Measurements from ENCODE around the gene GAPVD1.

DNA sequence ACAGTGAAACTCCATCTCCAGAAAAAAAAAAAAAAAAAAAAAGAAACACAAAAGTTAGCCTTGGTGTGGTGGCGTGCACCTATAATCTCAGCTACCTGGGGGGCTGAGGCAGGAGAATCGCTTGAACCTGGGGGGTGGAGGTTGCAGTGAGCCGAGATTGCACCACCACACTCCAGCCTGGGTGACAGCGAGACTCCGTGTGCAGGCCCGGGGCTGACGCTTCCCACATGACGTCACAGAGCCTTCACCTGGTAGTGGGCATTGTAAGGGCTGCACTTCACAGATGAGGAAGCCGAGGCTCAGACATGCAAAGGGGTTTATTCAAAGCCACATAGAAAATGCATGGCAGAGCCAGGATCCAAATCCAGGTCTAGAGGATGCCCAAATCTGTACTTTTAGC is 114.2 kb downstream of the GAPVD1 start:
- TF ChIP-seq, protein P1, sequence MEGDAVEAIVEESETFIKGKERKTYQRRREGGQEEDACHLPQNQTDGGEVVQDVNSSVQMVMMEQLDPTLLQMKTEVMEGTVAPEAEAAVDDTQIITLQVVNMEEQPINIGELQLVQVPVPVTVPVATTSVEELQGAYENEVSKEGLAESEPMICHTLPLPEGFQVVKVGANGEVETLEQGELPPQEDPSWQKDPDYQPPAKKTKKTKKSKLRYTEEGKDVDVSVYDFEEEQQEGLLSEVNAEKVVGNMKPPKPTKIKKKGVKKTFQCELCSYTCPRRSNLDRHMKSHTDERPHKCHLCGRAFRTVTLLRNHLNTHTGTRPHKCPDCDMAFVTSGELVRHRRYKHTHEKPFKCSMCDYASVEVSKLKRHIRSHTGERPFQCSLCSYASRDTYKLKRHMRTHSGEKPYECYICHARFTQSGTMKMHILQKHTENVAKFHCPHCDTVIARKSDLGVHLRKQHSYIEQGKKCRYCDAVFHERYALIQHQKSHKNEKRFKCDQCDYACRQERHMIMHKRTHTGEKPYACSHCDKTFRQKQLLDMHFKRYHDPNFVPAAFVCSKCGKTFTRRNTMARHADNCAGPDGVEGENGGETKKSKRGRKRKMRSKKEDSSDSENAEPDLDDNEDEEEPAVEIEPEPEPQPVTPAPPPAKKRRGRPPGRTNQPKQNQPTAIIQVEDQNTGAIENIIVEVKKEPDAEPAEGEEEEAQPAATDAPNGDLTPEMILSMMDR (IDR thresholded peaks at IDR 0.05) = no peak
- TF ChIP-seq EZH2 (IDR thresholded peaks at IDR 0.05) (no peak), EZH2phosphoT487 (IDR thresholded peaks at IDR 0.05) (no peak)
